Measurements from ENCODE around the gene SUPT16H.

DNA sequence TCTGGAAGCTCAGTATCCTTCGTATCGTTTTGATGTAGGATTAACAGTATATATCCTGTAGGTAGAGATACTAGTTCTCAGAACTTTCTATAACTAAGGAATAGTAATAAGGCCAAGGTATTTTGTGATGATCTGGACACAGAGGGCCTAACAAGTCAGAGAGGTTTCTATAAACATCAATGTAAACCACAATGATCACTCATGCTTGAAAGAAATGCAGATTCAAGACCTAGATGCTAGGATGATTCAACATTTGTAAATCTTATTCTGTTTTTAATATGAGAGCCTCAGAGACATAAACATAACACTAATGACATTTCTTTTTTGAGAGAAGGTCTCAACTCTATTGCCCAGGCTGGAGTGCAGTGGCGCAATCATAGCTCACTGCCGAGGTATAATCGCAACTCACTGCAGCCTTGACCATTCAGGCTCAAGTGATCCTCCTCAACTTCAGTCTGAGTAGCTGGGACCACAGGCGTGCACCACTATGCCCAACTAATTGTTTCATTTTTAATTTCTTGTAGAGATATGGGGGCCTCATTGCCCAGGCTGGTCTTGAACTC is 16.2 kb downstream of the SUPT16H start:
- TF ChIP-seq GATA2 (IDR thresholded peaks at IDR 0.05; ENCODE audit: low read depth, low read length): no peak
- no peak for TF ChIP-seq GATA3 (IDR thresholded peaks at IDR 0.05; ENCODE audit: low read depth, low read length)

Measured in SH-SY5Y (cell line).